GM23338 (cell line): ENCODE data around the gene CMIP. TPM values are rescaled to one million over a fixed set of nuclear protein-coding genes. Genes with fewer than 3 reads are reported as not detected.

Experiments used
- ATAC-seq: fragments of 200-7000 bp; cut with Tn5 transposase; 3 replicates; pipeline ENCODE4 v1.9.1; 2020
- DNase-seq: peaks from one replicate; pipeline ENCODE4 v3.0.0-alpha.2; 2015; ENCODE audit warnings: low spot score
- H2AFZ ChIP-seq: fragments of 200-600 bp; sonication (generic); 2 replicates; pipeline ENCODE4 v1.8.0; 2016; ENCODE audit warnings: antibody characterized with exemption, mild to moderate bottlenecking, moderate library complexity
- H3F3A ChIP-seq: fragments of 200-600 bp; sonication (generic); replicated peaks from 2 replicates; pipeline ENCODE4 v1.8.0; 2017; ENCODE audit warnings: antibody characterized with exemption, mixed run types, low read depth
- H3K27ac ChIP-seq: fragments of 200-600 bp; sonication (generic); 2 replicates; pipeline ENCODE4 v1.6.1; 2016; ENCODE audit warnings: low read depth
- H3K27me3 ChIP-seq: fragments of 200-600 bp; sonication (generic); 2 replicates; pipeline ENCODE4 v1.8.0; 2016; ENCODE audit warnings: mild to moderate bottlenecking, mixed run types, moderate library complexity; ENCODE audit not compliant: insufficient read depth
- H3K36me3 ChIP-seq: fragments of 200-600 bp; sonication (generic); 2 replicates; pipeline ENCODE4 v1.8.0; 2016; ENCODE audit warnings: mild to moderate bottlenecking; ENCODE audit not compliant: insufficient read depth
- H3K4me1 ChIP-seq: fragments of 200-600 bp; sonication (generic); 2 replicates; pipeline ENCODE4 v1.8.0; 2016; ENCODE audit warnings: mild to moderate bottlenecking, moderate library complexity; ENCODE audit not compliant: insufficient read depth
- H3K4me2 ChIP-seq: fragments of 200-600 bp; sonication (generic); 2 replicates; pipeline ENCODE4 v1.7.1; 2017; ENCODE audit warnings: mixed run types
- H3K4me3 ChIP-seq: fragments of 200-600 bp; sonication (generic); 2 replicates; pipeline ENCODE4 v1.6.1; 2016; ENCODE audit warnings: mixed run types
- H3K79me2 ChIP-seq: fragments of 200-600 bp; sonication (generic); replicated peaks from 2 replicates; pipeline ENCODE4 v1.8.0; 2017; ENCODE audit warnings: mild to moderate bottlenecking; ENCODE audit not compliant: insufficient read depth
- H3K9me2 ChIP-seq: fragments of 200-600 bp; sonication (generic); 2 replicates; pipeline ENCODE4 v1.8.0; 2017; ENCODE audit not compliant: insufficient read depth
- H4K20me1 ChIP-seq: fragments of 200-600 bp; sonication (generic); replicated peaks from 2 replicates; pipeline ENCODE4 v1.8.0; 2017; ENCODE audit warnings: mild to moderate bottlenecking; ENCODE audit not compliant: insufficient read depth
- H3K27ac Mint-ChIP-seq: 2 replicates; pipeline ENCODE4 v1.8.0; 2020; ENCODE audit warnings: inconsistent platforms, mild to moderate bottlenecking, moderate library complexity, mixed read lengths
- H3K27me3 Mint-ChIP-seq: 3 replicates; pipeline ENCODE4 v1.8.0; 2022; ENCODE audit warnings: low read depth, mild to moderate bottlenecking, moderate library complexity, mixed read lengths, inconsistent platforms; ENCODE audit not compliant: insufficient read depth, poor library complexity
- H3K36me3 Mint-ChIP-seq: 3 replicates; pipeline ENCODE4 v1.8.0; 2021; ENCODE audit warnings: low read depth, mild to moderate bottlenecking, inconsistent platforms, moderate library complexity, mixed read lengths
- H3K4me1 Mint-ChIP-seq: 3 replicates; pipeline ENCODE4 v1.8.0; 2020; ENCODE audit warnings: mild to moderate bottlenecking, inconsistent platforms, mixed read lengths
- H3K4me3 Mint-ChIP-seq: 3 replicates; pipeline ENCODE4 v1.8.0; 2021; ENCODE audit warnings: moderate library complexity, mild to moderate bottlenecking, inconsistent platforms, mixed read lengths
- H3K9me3 Mint-ChIP-seq: 3 replicates; pipeline ENCODE4 v1.8.0; 2020; ENCODE audit warnings: moderate library complexity, mild to moderate bottlenecking, inconsistent platforms, mixed read lengths
- CREB1 ChIP-seq: fragments of 250-450 bp; sonication (Bioruptor Pico); IDR thresholded peaks from 2 replicates; pipeline ENCODE4 v1.5.0; 2020; ENCODE audit warnings: low read depth, mild to moderate bottlenecking, moderate library complexity
- CTCF ChIP-seq, 2 experiments: fragments of 200-600 bp in 1 of 2; sonication (generic) in 1 of 2; conservative IDR thresholded peaks; 2 replicates each; pipeline versions ENCODE4 v1.5.1 to v1.6.1; 2016 to 2017; ENCODE audit warnings: antibody characterized with exemption in 2 of 2, low read depth in 2 of 2, mild to moderate bottlenecking in 2 of 2, moderate library complexity in 1 of 2
- ETS1 ChIP-seq: IDR thresholded peaks from 2 replicates; pipeline ENCODE4 v1.6.1; 2016; ENCODE audit warnings: antibody characterized with exemption
- EZH2 ChIP-seq: fragments of 200-600 bp; sonication (generic); IDR thresholded peaks from one replicate; pipeline ENCODE4 v1.8.0; 2017; ENCODE audit warnings: antibody characterized with exemption, mild to moderate bottlenecking, low read depth; ENCODE audit not compliant: unreplicated experiment
- EZH2phosphoT487 ChIP-seq: fragments of 200-600 bp; sonication (generic); IDR thresholded peaks from one replicate; pipeline ENCODE4 v1.8.1; 2018; ENCODE audit warnings: antibody characterized with exemption; ENCODE audit not compliant: unreplicated experiment
- JUNB ChIP-seq: IDR thresholded peaks from one replicate; pipeline ENCODE4 v1.6.1; 2016; ENCODE audit warnings: antibody characterized with exemption; ENCODE audit not compliant: unreplicated experiment
- NANOG ChIP-seq: IDR thresholded peaks from 2 replicates; pipeline ENCODE4 v1.6.1; 2016; ENCODE audit warnings: antibody characterized with exemption, borderline replicate concordance
- POLR2AphosphoS5 ChIP-seq: IDR thresholded peaks from 2 replicates; pipeline ENCODE4 v1.6.1; 2016; ENCODE audit warnings: antibody characterized with exemption, low read depth
- REST ChIP-seq: IDR thresholded peaks from one replicate; pipeline ENCODE4 v1.6.1; 2018; ENCODE audit warnings: antibody characterized with exemption; ENCODE audit not compliant: unreplicated experiment
- STAT1 ChIP-seq: IDR thresholded peaks from one replicate; pipeline ENCODE4 v1.6.1; 2016; ENCODE audit warnings: antibody characterized with exemption; ENCODE audit not compliant: unreplicated experiment
- ZNF114 ChIP-seq: fragments of 250-450 bp; sonication (Bioruptor Pico); IDR thresholded peaks from 2 replicates; pipeline ENCODE4 v1.5.0; 2020; ENCODE audit warnings: mild to moderate bottlenecking, moderate library complexity
- ZNF331 ChIP-seq: fragments of 250-450 bp; sonication (Bioruptor Pico); IDR thresholded peaks from 2 replicates; pipeline ENCODE4 v1.5.0; 2020; ENCODE audit warnings: low read depth, mild to moderate bottlenecking, moderate library complexity
- ZNF462 ChIP-seq: fragments of 250-450 bp; sonication (Bioruptor Pico); IDR thresholded peaks from 2 replicates; pipeline ENCODE4 v1.5.0; 2020; ENCODE audit warnings: mild to moderate bottlenecking, moderate library complexity
- polyA plus RNA-seq: library from polyadenylated mRNA; unstranded; fragments of >200 nt; fragmentation: Nextera tagmentation; extraction: Ambion mirVana; gene quantifications from 2 replicates; pipeline ENCODE4 v1.2.1, GENCODE V29; 2016
- total RNA-seq: library from RNA; depleted of rRNA; stranded (reverse); fragments of >200 nt; shearing (Covaris generic); gene quantifications from 2 replicates; pipeline ENCODE4 v1.2.3, GENCODE V29; 2014

CMIP gene
- total and polyA plus RNA-seq, 2 experiments from 2014 or later, result 9.5 to 62.3 TPM

GRCh38 chr16:81530814-81531213 lies 86.2 kb downstream of the CMIP start:
- no peak for TF ChIP-seq ETS1
- no peak for TF ChIP-seq STAT1
- no peak for TF ChIP-seq POLR2AphosphoS5
- no peak for TF ChIP-seq ZNF331 (CRISPR knock-in tag)
- TF ChIP-seq CTCF (conservative IDR thresholded peaks at IDR 0.05; ENCODE audit: low read depth in 2 of 2), result no peak
- TF ChIP-seq CREB1 (CRISPR knock-in tag), result no peak
- no peak for TF ChIP-seq EZH2
- no peak for TF ChIP-seq ZNF462 (CRISPR knock-in tag)
- TF ChIP-seq ZNF114 (CRISPR knock-in tag), result no peak
- no peak for TF ChIP-seq EZH2phosphoT487
- TF ChIP-seq NANOG, result no peak
- no peak for TF ChIP-seq REST
- TF ChIP-seq JUNB, result no peak
- peaks cover 17% of the 10 kb centered on the region for H3K4me1 Mint-ChIP-seq
- peaks cover 20% of the 10 kb centered on the region for H3K36me3 Mint-ChIP-seq
- H3K79me2 ChIP-seq, result peaks cover 97% of the 10 kb centered on the region
- no peak overlapping the region for H3K27ac ChIP-seq
- no peaks in the 10 kb centered on the region for H3K27me3 ChIP-seq
- H2AFZ ChIP-seq, result no peak overlapping the region
- ATAC-seq (peak; percentile 24; the same call in 2 of the 3 replicates), DNase-seq (no peak)
- no peak overlapping the region; the same call in 1 of the 2 replicates for H3K27ac Mint-ChIP-seq
- H3K4me1 ChIP-seq, result peaks cover 13% of the 10 kb centered on the region; the same call in 1 of the 2 replicates
- H3F3A ChIP-seq, result no peaks in the 10 kb centered on the region
- no peaks in the 10 kb centered on the region for H3K9me2 ChIP-seq
- H3K4me2 ChIP-seq, result peak overlapping the region; percentile 26; the same call in 1 of the 2 replicates
- H3K4me3 ChIP-seq, result no peak overlapping the region
- H3K27me3 Mint-ChIP-seq, result no peaks in the 10 kb centered on the region
- H3K36me3 ChIP-seq, result no peaks in the 10 kb centered on the region
- no peak overlapping the region for H3K4me3 Mint-ChIP-seq
- H4K20me1 ChIP-seq, result peaks cover 48% of the 10 kb centered on the region
- no peaks in the 10 kb centered on the region; the same call in 2 of the 3 replicates for H3K9me3 Mint-ChIP-seq
